IMR-90 (cell line): ENCODE results near the gene MROH2A. TPM values are rescaled to one million over a fixed set of nuclear protein-coding genes. Genes with fewer than 3 reads are reported as not detected.
A peak's percentile ranks its signal among the peaks of the same experiment; 100 is the strongest.

Experiments used
- ATAC-seq: fragments of 200-7000 bp; cut with Tn5 transposase; 2 replicates; pipeline ENCODE4 v1.9.1; 2020; ENCODE audit warnings: low read depth, mild to moderate bottlenecking, moderate library complexity
- BruUV-seq: library from RNA; stranded (reverse); fragments of 400-500 nt; replicated peaks from 2 replicates; lab custom pipeline; 2021; lab: Mats Ljungman, UMichigan
- CTCF ChIA-PET: fragments of 300-600 bp; formaldehyde crosslinking; extraction: SDS; loops from one replicate; lab custom pipeline; 2021; ENCODE audit warnings: antibody characterized with exemption; lab: Yijun Ruan, JAX
- POLR2A ChIA-PET: fragments of 300-600 bp; sonication (Branson Sonifier 250); formaldehyde crosslinking; loops from one replicate; lab custom pipeline; 2022; ENCODE audit warnings: antibody characterized with exemption; ENCODE audit not compliant: unreplicated experiment; lab: Charles Lee
- DNase-seq: peaks from one replicate; pipeline ENCODE4 v3.0.0; 2013
- H2AFZ ChIP-seq: replicated peaks from 2 replicates; pipeline ENCODE3; 2013; ENCODE audit warnings: low read length, mild to moderate bottlenecking; ENCODE audit not compliant: poor library complexity
- H2AK5ac ChIP-seq: 2 replicates; pipeline ENCODE4 v1.6.1; 2013; ENCODE audit warnings: low read depth, low read length, inconsistent platforms
- H2AK9ac ChIP-seq: replicated peaks from 2 replicates; pipeline ENCODE3; 2013; ENCODE audit warnings: mild to moderate bottlenecking, low read depth, low read length, moderate library complexity; ENCODE audit not compliant: poor library complexity
- H2BK120ac ChIP-seq: 2 replicates; pipeline ENCODE4 v1.6.1; 2013; ENCODE audit warnings: low read depth, low read length, inconsistent platforms
- H2BK15ac ChIP-seq: 3 replicates; pipeline ENCODE4 v1.6.1; 2013; ENCODE audit warnings: low read depth, low read length, inconsistent platforms
- H2BK20ac ChIP-seq: 2 replicates; pipeline ENCODE4 v1.6.1; 2013; ENCODE audit warnings: low read depth, mild to moderate bottlenecking, inconsistent platforms, low read length, moderate library complexity
- H2BK5ac ChIP-seq: 2 replicates; pipeline ENCODE4 v1.6.1; 2013; ENCODE audit warnings: mild to moderate bottlenecking, low read depth, low read length, inconsistent platforms; ENCODE audit not compliant: poor library complexity, severe bottlenecking
- H3K14ac ChIP-seq: replicated peaks from 2 replicates; pipeline ENCODE4 v1.6.1; 2013; ENCODE audit warnings: low read depth, low read length, inconsistent platforms
- H3K18ac ChIP-seq: 2 replicates; pipeline ENCODE4 v1.6.1; 2013; ENCODE audit warnings: low read depth, low read length, control low read depth
- H3K23ac ChIP-seq: 2 replicates; pipeline ENCODE4 v1.6.1; 2013; ENCODE audit warnings: low read depth, low read length, inconsistent platforms
- H3K27ac ChIP-seq: 2 replicates; pipeline ENCODE4 v1.5.1; 2013; ENCODE audit warnings: mild to moderate bottlenecking, control low read depth, low read length; ENCODE audit not compliant: insufficient read depth
- H3K27me3 ChIP-seq: 2 replicates; pipeline ENCODE4 v1.6.1; 2013; ENCODE audit warnings: low read length; ENCODE audit not compliant: control insufficient read depth, insufficient read depth
- H3K36me3 ChIP-seq: 2 replicates; pipeline ENCODE4 v1.6.1; 2013; ENCODE audit warnings: low read length, mixed read lengths; ENCODE audit not compliant: control insufficient read depth, insufficient read depth
- H3K4ac ChIP-seq: 2 replicates; pipeline ENCODE4 v1.6.1; 2013; ENCODE audit warnings: low read depth, low read length, inconsistent platforms
- H3K4me1 ChIP-seq: 2 replicates; pipeline ENCODE4 v1.6.1; 2013; ENCODE audit warnings: low read length, mixed read lengths; ENCODE audit not compliant: control insufficient read depth, insufficient read depth
- H3K4me2 ChIP-seq: 2 replicates; pipeline ENCODE4 v1.6.1; 2013; ENCODE audit warnings: low read depth, mild to moderate bottlenecking, control low read depth, low read length, moderate library complexity
- H3K4me3 ChIP-seq: 2 replicates; pipeline ENCODE4 v1.5.1; 2013; ENCODE audit warnings: low read depth, mild to moderate bottlenecking, control low read depth, low read length, moderate library complexity; ENCODE audit not compliant: insufficient read depth
- H3K56ac ChIP-seq: 2 replicates; pipeline ENCODE4 v1.6.1; 2013; ENCODE audit warnings: low read length, inconsistent platforms; ENCODE audit not compliant: insufficient read depth; ENCODE audit errors: extremely low read depth
- H3K79me1 ChIP-seq, 2 experiments: 2 replicates each; pipeline ENCODE4 v1.6.1; 2013; ENCODE audit warnings: low read length in 2 of 2, inconsistent platforms in 1 of 2, low read depth in 1 of 2
- H3K9ac ChIP-seq: 2 replicates; pipeline ENCODE4 v1.6.1; 2013; ENCODE audit warnings: low read depth, low read length, control low read depth
- H3K9me1 ChIP-seq: 2 replicates; pipeline ENCODE4 v1.6.1; 2013; ENCODE audit warnings: low read length, inconsistent platforms; ENCODE audit not compliant: insufficient read depth
- H3K9me3 ChIP-seq: 2 replicates; pipeline ENCODE4 v1.6.1; 2013; ENCODE audit warnings: low read length; ENCODE audit not compliant: control insufficient read depth, insufficient read depth
- H4K20me1 ChIP-seq: 2 replicates; pipeline ENCODE4 v1.6.1; 2013; ENCODE audit warnings: low read length, inconsistent platforms; ENCODE audit not compliant: insufficient read depth
- H4K5ac ChIP-seq: 2 replicates; pipeline ENCODE4 v1.6.1; 2013; ENCODE audit warnings: mild to moderate bottlenecking, low read depth, low read length, control low read depth
- H4K8ac ChIP-seq, 2 experiments: 2 replicates each; pipeline ENCODE4 v1.6.1; 2013; ENCODE audit warnings: low read depth in 2 of 2, low read length in 2 of 2, control low read depth in 1 of 2, inconsistent platforms in 1 of 2
- H4K91ac ChIP-seq: 2 replicates; pipeline ENCODE4 v1.6.1; 2013; ENCODE audit warnings: low read depth, low read length, inconsistent platforms; ENCODE audit not compliant: insufficient read depth
- BHLHE40 ChIP-seq: fragments of 150-350 bp; IDR thresholded peaks from 2 replicates; pipeline ENCODE4 v1.6.1; 2016; ENCODE audit warnings: mild to moderate bottlenecking, low read depth, low read length
- CEBPB ChIP-seq: IDR thresholded peaks from 2 replicates; pipeline ENCODE4 v1.6.1; 2012; ENCODE audit warnings: low read depth, low read length, improper control_type of control experiment
- CHD1 ChIP-seq: IDR thresholded peaks from 2 replicates; pipeline ENCODE4 v1.6.1; 2012; ENCODE audit warnings: low read depth, low read length, improper control_type of control experiment
- FOS ChIP-seq: fragments of 150-350 bp; IDR thresholded peaks from 2 replicates; pipeline ENCODE4 v1.6.1; 2016; ENCODE audit warnings: low read depth, low read length
- MAFK ChIP-seq: IDR thresholded peaks from 2 replicates; pipeline ENCODE4 v1.6.1; 2012; ENCODE audit warnings: low read depth, low read length, improper control_type of control experiment
- MAZ ChIP-seq: IDR thresholded peaks from 2 replicates; pipeline ENCODE4 v1.6.1; 2012; ENCODE audit warnings: low read depth, mild to moderate bottlenecking, low read length, improper control_type of control experiment, moderate library complexity, borderline replicate concordance
- MXI1 ChIP-seq: IDR thresholded peaks from 2 replicates; pipeline ENCODE4 v1.6.1; 2012; ENCODE audit warnings: low read depth, mild to moderate bottlenecking, low read length, moderate library complexity, borderline replicate concordance
- POLR2A ChIP-seq: IDR thresholded peaks from 2 replicates; pipeline ENCODE4 v1.6.1; 2012; ENCODE audit warnings: mild to moderate bottlenecking, low read depth, low read length
- RAD21 ChIP-seq: IDR thresholded peaks from 2 replicates; pipeline ENCODE4 v1.6.1; 2012; ENCODE audit warnings: low read length, improper control_type of control experiment
- RCOR1 ChIP-seq: IDR thresholded peaks from 2 replicates; pipeline ENCODE4 v1.6.1; 2012; ENCODE audit warnings: mild to moderate bottlenecking, low read length, improper control_type of control experiment; ENCODE audit not compliant: insufficient replicate concordance
- RFX5 ChIP-seq: IDR thresholded peaks from 2 replicates; pipeline ENCODE4 v1.8.0; 2012; ENCODE audit warnings: low read depth, mild to moderate bottlenecking, low read length, moderate library complexity
- SMC3 ChIP-seq: fragments of 150-350 bp; IDR thresholded peaks from 2 replicates; pipeline ENCODE4 v1.6.1; 2016; ENCODE audit warnings: low read depth, mild to moderate bottlenecking, antibody characterized with exemption, low read length, moderate library complexity
- WGBS, 2 experiments: methylation state at CpG; one replicate each; pipeline versions ENCODE4 v1.1.5 to v1.1.7; 2013; ENCODE audit warnings: missing lambda C conversion rate in 2 of 2; ENCODE audit not compliant: insufficient read length in 1 of 2; ENCODE audit errors: extremely low coverage in 2 of 2; 5-methylcytosine and 5-hydroxymethylcytosine counted together
- dilution Hi-C: fragments of 300-500 bp; cut with HindIII; formaldehyde crosslinking; loops from one replicate; pipeline ENCODE4 v1.14.3; 2018; ENCODE audit warnings: low sequenced_read_pairs; ENCODE audit not compliant: unreplicated experiment
- in situ Hi-C: fragments of 300-500 bp; cut with MboI; formaldehyde crosslinking; loops from 3 replicates; pipeline ENCODE4 v1.14.3; 2019; ENCODE audit warnings: low sequenced_read_pairs, inconsistent platforms, mixed read lengths
- intact Hi-C: fragments of 100-400 bp; cut with micrococcal nuclease; formaldehyde crosslinking; loops from 2 replicates; pipeline ENCODE4 v1.10.0; 2022
- polyA plus RNA-seq, 3 experiments: library from polyadenylated mRNA; depleted of rRNA; stranded (reverse); fragments of >200 nt; gene quantifications; 2 replicates each; pipeline ENCODE4 v1.2.3, GENCODE V29; 2012; ENCODE audit warnings: low replicate concordance in 1 of 3
- total RNA-seq: library from RNA; depleted of rRNA; stranded (reverse); fragments of >200 nt; gene quantifications from 2 replicates; pipeline ENCODE4 v1.2.3, GENCODE V29; 2012
- TF ChIP-seq, protein P1 (sequence below): fragments of 150-350 bp; IDR thresholded peaks from 2 replicates; pipeline ENCODE4 v1.6.1; 2016; ENCODE audit warnings: low read depth, mild to moderate bottlenecking, low read length, moderate library complexity, borderline replicate concordance
- TF ChIP-seq, protein P2 (sequence below): fragments of 150-350 bp; IDR thresholded peaks from 2 replicates; pipeline ENCODE4 v1.6.1; 2017; ENCODE audit warnings: mild to moderate bottlenecking, antibody characterized with exemption, low read length, low read depth
- TF ChIP-seq, protein P3 (sequence below): conservative IDR thresholded peaks from 2 replicates; pipeline ENCODE4 v1.5.1; 2012; ENCODE audit warnings: mild to moderate bottlenecking, low read depth, low read length, improper control_type of control experiment

The MROH2A gene
- total and polyA plus RNA-seq, 2 of the 4 experiments (the other 2 are of a cell fraction): not detected

DNA sequence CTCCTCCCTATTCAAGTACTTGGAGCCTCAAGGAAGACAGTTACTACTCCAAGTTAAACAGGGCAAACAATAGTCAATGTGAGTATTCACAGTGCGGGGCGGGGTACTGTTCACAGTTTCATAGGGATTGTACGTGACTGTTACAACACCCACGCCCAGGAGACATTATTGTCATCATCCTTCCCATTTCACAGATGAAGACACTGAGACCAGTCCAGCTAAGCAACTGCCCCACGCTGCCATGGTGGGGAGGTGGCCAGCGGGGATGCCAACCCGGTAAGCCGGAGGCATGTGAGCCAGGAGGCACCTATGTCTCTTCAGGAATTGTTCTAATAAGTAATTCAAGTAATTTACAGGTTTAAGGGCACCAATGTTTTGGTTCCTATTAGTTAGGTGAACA is 75.2 kb downstream of the MROH2A start:
- Histone ChIP-seq H3K56ac (0 out of 2 replicates have a peak overlapping the region, but pooled peaks have one; percentile 35), H4K91ac (peak overlapping the region; percentile 9; the same call in 1 of the 2 replicates), H2AK5ac (peak overlapping the region; percentile 66; the same call in 1 of the 2 replicates), H2BK15ac (no peak overlapping the region), H3K4me3 (peak overlapping the region; percentile 90), H4K5ac (peak overlapping the region; percentile 13; the same call in 1 of the 2 replicates), H3K4me1 (peaks cover 13% of the 10 kb centered on the region), H3K4ac (peak overlapping the region; percentile 41), H2BK5ac (peak overlapping the region; percentile 49), H3K9ac (peak overlapping the region; percentile 86), H2AK9ac (peak overlapping the region; percentile 74), H2BK120ac (no peak overlapping the region; the same call in 1 of the 2 replicates), H3K27me3 (no peaks in the 10 kb centered on the region), H4K8ac (peak overlapping the region; percentile 33 to 36; a peak in 3 of 4 replicates), H4K20me1 (no peaks in the 10 kb centered on the region; the same call in 1 of the 2 replicates), H3K9me1 (peaks cover 10% of the 10 kb centered on the region; the same call in 1 of the 2 replicates), H3K9me3 (no peaks in the 10 kb centered on the region), H3K79me1 (peaks cover 25 to 39% of the 10 kb centered on the region in 2 experiments), H3K4me2 (peak overlapping the region; percentile 100), H3K23ac (peak overlapping the region; percentile 84), H2AFZ (peak overlapping the region; percentile 77), H3K27ac (peak overlapping the region; percentile 60), H2BK20ac (no peak overlapping the region), H3K36me3 (peaks cover 6% of the 10 kb centered on the region), H3K18ac (no peak overlapping the region), H3K14ac (peak overlapping the region; percentile 66)
- DNase-seq (no peak), ATAC-seq (no peak)
- intact Hi-C loops (loop anchor here (10.0 kb wide), 2 partner anchors 289 to 691 kb away; partner anchors contain the start of gene USP40), in situ Hi-C loops (no loop called here), dilution Hi-C loops (no loop called here)
- TF ChIP-seq MAFK (no peak), BHLHE40 (no peak), SMC3 (no peak), RFX5 (no peak), CHD1 (no peak), MAZ (no peak), CEBPB (no peak), MXI1 (no peak), RCOR1 (no peak), FOS (no peak), RAD21 (no peak), POLR2A (no peak)
- TF ChIP-seq, protein P1, sequence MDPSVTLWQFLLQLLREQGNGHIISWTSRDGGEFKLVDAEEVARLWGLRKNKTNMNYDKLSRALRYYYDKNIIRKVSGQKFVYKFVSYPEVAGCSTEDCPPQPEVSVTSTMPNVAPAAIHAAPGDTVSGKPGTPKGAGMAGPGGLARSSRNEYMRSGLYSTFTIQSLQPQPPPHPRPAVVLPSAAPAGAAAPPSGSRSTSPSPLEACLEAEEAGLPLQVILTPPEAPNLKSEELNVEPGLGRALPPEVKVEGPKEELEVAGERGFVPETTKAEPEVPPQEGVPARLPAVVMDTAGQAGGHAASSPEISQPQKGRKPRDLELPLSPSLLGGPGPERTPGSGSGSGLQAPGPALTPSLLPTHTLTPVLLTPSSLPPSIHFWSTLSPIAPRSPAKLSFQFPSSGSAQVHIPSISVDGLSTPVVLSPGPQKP: no peak
- TF ChIP-seq, protein P2, sequence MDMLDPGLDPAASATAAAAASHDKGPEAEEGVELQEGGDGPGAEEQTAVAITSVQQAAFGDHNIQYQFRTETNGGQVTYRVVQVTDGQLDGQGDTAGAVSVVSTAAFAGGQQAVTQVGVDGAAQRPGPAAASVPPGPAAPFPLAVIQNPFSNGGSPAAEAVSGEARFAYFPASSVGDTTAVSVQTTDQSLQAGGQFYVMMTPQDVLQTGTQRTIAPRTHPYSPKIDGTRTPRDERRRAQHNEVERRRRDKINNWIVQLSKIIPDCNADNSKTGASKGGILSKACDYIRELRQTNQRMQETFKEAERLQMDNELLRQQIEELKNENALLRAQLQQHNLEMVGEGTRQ: no peak
- TF ChIP-seq, protein P3, sequence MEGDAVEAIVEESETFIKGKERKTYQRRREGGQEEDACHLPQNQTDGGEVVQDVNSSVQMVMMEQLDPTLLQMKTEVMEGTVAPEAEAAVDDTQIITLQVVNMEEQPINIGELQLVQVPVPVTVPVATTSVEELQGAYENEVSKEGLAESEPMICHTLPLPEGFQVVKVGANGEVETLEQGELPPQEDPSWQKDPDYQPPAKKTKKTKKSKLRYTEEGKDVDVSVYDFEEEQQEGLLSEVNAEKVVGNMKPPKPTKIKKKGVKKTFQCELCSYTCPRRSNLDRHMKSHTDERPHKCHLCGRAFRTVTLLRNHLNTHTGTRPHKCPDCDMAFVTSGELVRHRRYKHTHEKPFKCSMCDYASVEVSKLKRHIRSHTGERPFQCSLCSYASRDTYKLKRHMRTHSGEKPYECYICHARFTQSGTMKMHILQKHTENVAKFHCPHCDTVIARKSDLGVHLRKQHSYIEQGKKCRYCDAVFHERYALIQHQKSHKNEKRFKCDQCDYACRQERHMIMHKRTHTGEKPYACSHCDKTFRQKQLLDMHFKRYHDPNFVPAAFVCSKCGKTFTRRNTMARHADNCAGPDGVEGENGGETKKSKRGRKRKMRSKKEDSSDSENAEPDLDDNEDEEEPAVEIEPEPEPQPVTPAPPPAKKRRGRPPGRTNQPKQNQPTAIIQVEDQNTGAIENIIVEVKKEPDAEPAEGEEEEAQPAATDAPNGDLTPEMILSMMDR: no peak
- CTCF ChIA-PET: interaction anchor here (0.6 kb wide), 1 partner anchor 1142 kb away, joined by 4 read pairs; no protein-coding TSS in a partner anchor
- POLR2A ChIA-PET: interaction anchor here (0.6 kb wide), 1 partner anchor 599 kb away, joined by 3 read pairs; no protein-coding TSS in a partner anchor
- no TSS peak for BruUV-seq
- WGBS, 2 experiments: no CpG with 5 or more reads among the region's 8 CpGs
